NCI-H1694 treated with DMSO at 0.1 percent for 48 hours (cell line): Measurements from ENCODE around the gene CHRNB1.

Source experiments
- DNase-seq: peaks from one replicate; lab custom pipeline; 2025; lab: John Stamatoyannopoulos, UW

The CHRNB1 gene

GRCh38 chr17:7484919-7485377, 40.1 kb downstream of the CHRNB1 start:
- peak; percentile 80 for DNase-seq

GRCh38 chr17:7486181-7486580, 41.3 kb downstream of the CHRNB1 start:
- DNase-seq = no peak

DNA sequence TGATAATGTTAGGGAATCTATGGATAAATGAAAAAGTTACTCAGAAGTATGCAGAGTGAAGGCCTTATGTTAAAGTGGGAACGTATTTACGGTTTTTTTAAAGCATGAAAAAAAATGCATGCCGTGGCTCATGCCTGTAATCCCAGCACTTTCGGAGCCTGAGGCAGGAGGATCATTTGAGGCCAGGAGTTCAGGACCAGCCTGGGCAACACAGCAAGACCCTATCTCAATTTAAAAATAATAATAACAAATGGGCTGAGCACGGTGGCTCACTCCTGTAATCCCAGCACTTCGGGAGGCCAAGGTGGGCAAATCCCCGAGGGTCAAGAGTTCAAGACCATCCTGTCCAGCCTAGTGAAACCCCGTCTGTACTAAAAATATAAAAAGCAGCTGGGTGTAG, 45.3 kb downstream of the CHRNB1 start:
- no peak for DNase-seq

DNA sequence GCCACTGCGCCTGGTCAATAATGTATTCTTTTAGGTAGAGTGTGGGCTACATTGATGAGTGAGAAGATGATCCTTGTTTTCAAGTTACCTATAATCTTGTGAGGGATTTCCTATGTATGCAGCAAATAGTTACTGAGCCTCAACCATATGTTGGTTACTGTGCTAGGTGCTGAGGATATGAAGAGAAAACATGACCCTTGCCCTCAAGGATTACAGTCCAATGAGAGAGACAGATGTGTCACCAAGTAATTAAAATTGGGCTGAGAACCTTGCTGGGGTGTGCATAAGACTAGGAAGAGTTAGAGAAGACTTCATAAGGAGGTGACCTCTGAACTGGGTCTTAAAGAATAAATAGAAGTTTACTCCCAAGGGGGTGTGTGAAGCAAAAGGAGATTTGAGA, 46.7 kb downstream of the CHRNB1 start:
- no peak for DNase-seq

DNA sequence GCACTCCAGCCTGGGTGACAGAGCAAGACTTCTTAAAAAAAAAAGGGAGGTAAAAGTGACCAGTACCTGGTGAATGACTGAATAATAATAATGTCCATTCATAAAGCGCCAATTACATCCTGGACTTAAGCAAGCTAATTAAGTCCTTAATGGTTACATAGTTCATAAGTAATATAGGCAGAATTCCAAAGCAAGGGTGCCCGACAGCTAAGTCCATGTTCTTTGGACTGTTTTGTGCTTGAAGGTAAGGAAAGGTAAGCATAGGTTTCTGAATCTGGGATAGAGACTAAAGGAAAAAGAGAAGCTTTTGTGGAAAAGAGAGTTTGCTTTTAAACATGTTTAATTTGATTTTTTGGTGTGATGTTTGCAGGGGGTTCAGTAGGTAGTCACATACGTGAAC, 49.1 kb downstream of the CHRNB1 start:
- DNase-seq = no peak

DNA sequence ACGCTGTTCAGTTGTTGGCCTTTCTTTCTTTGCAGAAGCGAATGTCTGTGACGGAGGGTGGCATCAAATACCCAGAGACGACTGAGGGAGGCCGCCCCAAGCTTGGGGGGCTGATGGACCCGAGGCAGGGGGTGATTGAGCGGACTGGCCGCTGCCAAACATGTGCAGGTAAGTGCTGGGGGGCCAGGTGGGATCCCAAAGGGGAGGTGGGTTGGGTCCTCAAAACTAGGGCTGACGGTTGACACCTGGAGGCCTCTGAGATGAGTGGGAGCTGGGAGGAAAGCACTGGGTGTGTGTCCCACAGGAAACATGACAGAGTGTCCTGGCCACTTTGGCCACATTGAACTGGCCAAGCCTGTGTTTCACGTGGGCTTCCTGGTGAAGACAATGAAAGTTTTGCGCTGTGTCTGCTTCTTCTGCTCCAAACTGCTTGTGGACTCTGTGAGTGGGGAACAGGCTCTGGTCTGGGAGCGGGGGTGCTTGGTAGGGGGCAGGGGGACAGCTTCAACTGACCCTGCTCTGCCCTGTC, 51.1 kb downstream of the CHRNB1 start:
- DNase-seq = no peak

- DNase-seq = no peak
Observed at GRCh38 chr17:7496470-7497183, 51.8 kb downstream of the CHRNB1 start.

- DNase-seq = no peak
Observed at GRCh38 chr17:7497228-7497627, 52.4 kb downstream of the CHRNB1 start.

- no peak for DNase-seq
Observed at GRCh38 chr17:7497636-7498035, 52.8 kb downstream of the CHRNB1 start.

DNA sequence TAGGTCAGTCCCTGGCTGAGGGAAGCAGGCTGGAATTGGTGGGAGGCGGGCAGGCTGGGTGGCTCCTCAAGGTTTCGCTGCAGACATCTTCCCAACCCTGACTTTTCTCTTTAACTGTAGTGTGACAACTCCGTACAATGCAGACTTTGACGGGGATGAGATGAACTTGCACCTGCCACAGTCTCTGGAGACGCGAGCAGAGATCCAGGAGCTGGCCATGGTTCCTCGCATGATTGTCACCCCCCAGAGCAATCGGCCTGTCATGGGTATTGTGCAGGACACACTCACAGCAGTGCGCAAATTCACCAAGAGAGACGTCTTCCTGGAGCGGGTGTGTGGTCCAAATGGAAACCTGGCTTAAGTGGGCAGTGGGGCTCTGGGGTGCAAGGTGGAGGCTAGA, 54.3 kb downstream of the CHRNB1 start:
- no peak for DNase-seq

DNA sequence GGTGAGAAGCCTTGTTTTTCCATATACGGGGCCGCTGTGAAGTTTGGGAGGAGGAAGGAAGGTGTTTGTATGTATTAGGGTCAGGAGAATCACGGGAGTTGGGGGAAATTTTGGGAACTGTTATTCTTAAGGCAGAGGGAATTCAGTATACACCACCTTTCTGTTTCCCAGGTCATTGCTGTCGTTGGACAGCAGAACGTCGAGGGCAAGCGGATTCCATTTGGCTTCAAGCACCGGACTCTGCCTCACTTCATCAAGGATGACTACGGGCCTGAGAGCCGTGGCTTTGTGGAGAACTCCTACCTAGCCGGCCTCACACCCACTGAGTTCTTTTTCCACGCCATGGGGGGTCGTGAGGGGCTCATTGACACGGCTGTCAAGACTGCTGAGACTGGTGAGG, 56.9 kb downstream of the CHRNB1 start:
- no peak for DNase-seq

- DNase-seq = no peak
Observed at GRCh38 chr17:7502171-7502847, 57.4 kb downstream of the CHRNB1 start.

- no peak for DNase-seq
Observed at GRCh38 chr17:7502987-7503386, 58.1 kb downstream of the CHRNB1 start.

- no peak for DNase-seq
Observed at GRCh38 chr17:7503521-7503920, 58.7 kb downstream of the CHRNB1 start.
